ENCODE data around the gene CACNG7.

GRCh38 chr19:53992211-53992610 is 83.1 kb downstream of the CACNG7 start:
- TF ChIP-seq CTCF (IDR thresholded peaks at IDR 0.05) (no peak), ZFX (IDR thresholded peaks at IDR 0.05; ENCODE audit: borderline replicate concordance) (no peak)

Measured in 22Rv1 (cell line).